CD4-positive, alpha-beta T cell (primary cell): ENCODE measurements around the gene RAB24. TPM values are rescaled to one million over a fixed set of nuclear protein-coding genes. Genes with fewer than 3 reads are reported as not detected.
A peak's percentile ranks its signal among the peaks of the same experiment; 100 is the strongest.

Experiments
- ATAC-seq: fragments of 200-7000 bp; cut with Tn5 transposase; one replicate; pipeline ENCODE4 v1.10.0; 2022; ENCODE audit warnings: mild to moderate bottlenecking; ENCODE audit not compliant: poor library complexity
- CTCF ChIA-PET: fragments of 350-600 bp; sonication (Branson Sonifier 250); formaldehyde crosslinking; loops from one replicate; lab custom pipeline; 2021; ENCODE audit warnings: antibody characterized with exemption, inconsistent platforms; lab: Charles Lee
- POLR2A ChIA-PET: fragments of 350-600 bp; sonication (Branson Sonifier 250); formaldehyde crosslinking; loops from one replicate; lab custom pipeline; 2021; ENCODE audit warnings: antibody characterized with exemption, inconsistent platforms; lab: Charles Lee
- DNase-seq, 14 experiments: peaks; one replicate each; pipeline ENCODE4 v3.0.0-alpha.2; 2013 to 2020; ENCODE audit warnings: mixed read lengths in 2 of 14
- H3K27ac ChIP-seq, 2 donors: one replicate each; pipeline versions ENCODE4 v1.5.1 to v1.7.0; 2013; ENCODE audit warnings: low read length in 2 of 2, low read depth in 1 of 2, mild to moderate bottlenecking in 1 of 2
- H3K27me3 ChIP-seq, 2 experiments: 1 replicate in 1 of 2; 2 replicates in 1 of 2; pipeline versions ENCODE4 v1.6.1 to v1.7.0; 2013; ENCODE audit warnings: low read length in 2 of 2, control low read depth in 1 of 2, mild to moderate bottlenecking in 1 of 2, moderate library complexity in 1 of 2; ENCODE audit not compliant: insufficient read depth in 2 of 2, control insufficient read depth in 1 of 2
- H3K36me3 ChIP-seq: one replicate; pipeline ENCODE4 v1.6.1; 2013; ENCODE audit warnings: low read length, control low read depth; ENCODE audit not compliant: insufficient read depth
- H3K4me1 ChIP-seq: one replicate; pipeline ENCODE4 v1.6.1; 2013; ENCODE audit warnings: low read length, control low read depth; ENCODE audit not compliant: insufficient read depth
- H3K4me3 ChIP-seq: one replicate; pipeline ENCODE4 v1.5.1; 2013; ENCODE audit warnings: mild to moderate bottlenecking, low read length, moderate library complexity
- H3K9me3 ChIP-seq, 2 experiments: 1 replicate in 1 of 2; 2 replicates in 1 of 2; pipeline versions ENCODE4 v1.6.1 to v1.7.0; 2013; ENCODE audit warnings: low read length in 2 of 2, mild to moderate bottlenecking in 2 of 2, control low read depth in 1 of 2, moderate library complexity in 1 of 2; ENCODE audit not compliant: control insufficient read depth in 1 of 2, insufficient read depth in 1 of 2
- H3K27ac Mint-ChIP-seq: one replicate; pipeline ENCODE4 v1.8.0; 2020; ENCODE audit warnings: mixed read lengths
- H3K27me3 Mint-ChIP-seq: one replicate; pipeline ENCODE4 v1.8.0; 2021; ENCODE audit warnings: mixed read lengths
- H3K36me3 Mint-ChIP-seq: one replicate; pipeline ENCODE4 v1.8.0; 2021; ENCODE audit warnings: low read depth, mixed read lengths
- H3K4me1 Mint-ChIP-seq: one replicate; pipeline ENCODE4 v1.8.0; 2021; ENCODE audit warnings: low read depth, mixed read lengths
- H3K4me3 Mint-ChIP-seq: one replicate; pipeline ENCODE4 v1.8.0; 2020; ENCODE audit warnings: mild to moderate bottlenecking, mixed read lengths
- H3K9me3 Mint-ChIP-seq: one replicate; pipeline ENCODE4 v1.8.0; 2020; ENCODE audit warnings: mixed read lengths
- CTCF ChIP-seq: fragments of 200-600 bp; IDR thresholded peaks from one replicate; pipeline ENCODE4 v1.8.0; 2022; ENCODE audit warnings: antibody characterized with exemption, mild to moderate bottlenecking
- intact Hi-C, 2 experiments: fragments of 100-400 bp; cut with DNase I in 1 of 2; cut with micrococcal nuclease in 1 of 2; formaldehyde crosslinking; loops; one replicate each; pipeline versions ENCODE4 v1.15.1 to v1.9.0; 2023 to 2025; cut with DNase I, micrococcal nuclease
- total RNA-seq, 174 experiments: library from RNA in 2 of 174; stranded (reverse) in 2 of 174; gene quantifications; one replicate each; pipeline ENCODE4 v1.2.3 and lab custom pipeline; 2021 to 2026

Gene RAB24
- total RNA-seq, 2 experiments from 2014 or later = 17.0 to 18.0 TPM

GRCh38 chr5:177304392-177305119, 1.0 kb upstream of the RAB24 start:
- intact Hi-C loops = loop anchor here in 1 of 2 experiments (5.0 to 10.0 kb wide), 2 partner anchors 172 to 850 kb away; partner anchors contain the start of genes NHP2 and NSD1
- Mint-ChIP-seq H3K36me3 (peaks cover 48% of the 10 kb centered on the region), H3K4me3 (peak overlapping the region; percentile 90), H3K27ac (peak overlapping the region; percentile 88), H3K27me3 (no peaks in the 10 kb centered on the region), H3K9me3 (no peaks in the 10 kb centered on the region), H3K4me1 (peaks cover 77% of the 10 kb centered on the region)
- TF ChIP-seq CTCF = no peak
- Histone ChIP-seq H3K27me3 (no peaks in the 10 kb centered on the region), H3K4me3 (peak overlapping the region; percentile 92), H3K4me1 (peaks cover 88% of the 10 kb centered on the region), H3K36me3 (peaks cover 21% of the 10 kb centered on the region), H3K27ac (peak overlapping the region; percentile 60 to 78), H3K9me3 (no peaks in the 10 kb centered on the region)
- ATAC-seq (no peak), DNase-seq (peak in 3 of 14 experiments; percentile 39 to 51 (median 42))
- ChIA-PET POLR2A (no interaction called here), CTCF (no interaction called here)

GRCh38 chr5:177303925-177304391, 439 bp upstream of the RAB24 start:
- Mint-ChIP-seq H3K4me1 (peaks cover 77% of the 10 kb centered on the region), H3K27me3 (no peaks in the 10 kb centered on the region), H3K36me3 (peaks cover 48% of the 10 kb centered on the region), H3K4me3 (peak overlapping the region; percentile 90), H3K27ac (peak overlapping the region; percentile 88), H3K9me3 (no peaks in the 10 kb centered on the region)
- ChIA-PET POLR2A (interaction anchor here (0.7 to 3.4 kb wide), 5 partner anchors 9 to 171 kb away, joined by 3 to 15 read pairs (median 4); partner anchors contain the start of genes GRK6 and LMAN2), CTCF (interaction anchor here (0.6 to 1.3 kb wide), 4 partner anchors 12 to 197 kb away, joined by 3 to 4 read pairs (median 4); no protein-coding TSS in a partner anchor)
- Histone ChIP-seq H3K4me3 (peak overlapping the region; percentile 92), H3K36me3 (peaks cover 21% of the 10 kb centered on the region), H3K27me3 (no peaks in the 10 kb centered on the region), H3K27ac (peak overlapping the region; percentile 60 to 78), H3K4me1 (peaks cover 86% of the 10 kb centered on the region), H3K9me3 (no peaks in the 10 kb centered on the region)
- ATAC-seq = peak; percentile 6
- intact Hi-C loops = loop anchor here in 1 of 2 experiments (1.0 to 10.0 kb wide), 4 partner anchors 172 to 851 kb away; partner anchors contain the start of genes NHP2, NSD1 and TMED9
- peak in 1 of 14 experiments; percentile 30 for DNase-seq
- no peak for TF ChIP-seq CTCF

- no peaks in the 10 kb centered on the region for H3K9me3 Mint-ChIP-seq
- Histone ChIP-seq H3K9me3 (no peaks in the 10 kb centered on the region), H3K4me3 (peak overlapping the region; percentile 92), H3K36me3 (peaks cover 21% of the 10 kb centered on the region), H3K4me1 (peaks cover 76% of the 10 kb centered on the region), H3K27me3 (no peaks in the 10 kb centered on the region), H3K27ac (peak overlapping the region; percentile 17 to 78)
- intact Hi-C loops = loop anchor here in 1 of 2 experiments (1.0 to 10.0 kb wide), 4 partner anchors 170 to 852 kb away; partner anchors contain the start of genes NHP2, NSD1 and TMED9
- DNase-seq (peak in 1 of 14 experiments; percentile 38), ATAC-seq (no peak)
- H3K4me3 Mint-ChIP-seq = peak overlapping the region; percentile 90
- ChIA-PET CTCF (interaction anchor here (0.9 to 1.3 kb wide), 2 partner anchors 7 to 14 kb away, joined by 4 read pairs; no protein-coding TSS in a partner anchor), POLR2A (interaction anchor here (0.6 to 3.4 kb wide), 5 partner anchors 10 to 168 kb away, joined by 3 to 15 read pairs (median 4); partner anchors contain the start of genes GRK6 and LMAN2)
- H3K4me1 Mint-ChIP-seq = peaks cover 81% of the 10 kb centered on the region
- H3K27me3 Mint-ChIP-seq = no peaks in the 10 kb centered on the region
- peak overlapping the region; percentile 88 for H3K27ac Mint-ChIP-seq
- no peak for TF ChIP-seq CTCF
- H3K36me3 Mint-ChIP-seq = peaks cover 48% of the 10 kb centered on the region
These were observed 987 bp downstream of the RAB24 start for GRCh38 chr5:177302354-177303110.
